ENCODE measurements around the gene ZCCHC13. TPM values are rescaled to one million over a fixed set of nuclear protein-coding genes. Genes with fewer than 3 reads are reported as not detected.

The ZCCHC13 gene
- polyA plus RNA-seq, 3 donors: not detected

GRCh38 chrX:74321191-74321590 is 17.2 kb downstream of the ZCCHC13 start:
- Mint-ChIP-seq H3K4me1 (no peaks in the 10 kb centered on the region), H3K4me3 (no peak overlapping the region), H3K36me3 (no peaks in the 10 kb centered on the region), H3K9me3 (no peaks in the 10 kb centered on the region), H3K27me3 (ENCODE audit: low read depth in 3 of 3) (peaks cover 0 to 4% (median 2%) of the 10 kb centered on the region in 3 donors), H3K27ac (no peak overlapping the region)
- no peaks in the 10 kb centered on the region for H3K9me3 ChIP-seq (replicated peaks in 1 of 2; ENCODE audit: control insufficient read depth in 1 of 2, insufficient read depth in 1 of 2, low read length in 2 of 2)
- no peaks in the 10 kb centered on the region for H3K36me3 ChIP-seq (replicated peaks in 1 of 2; ENCODE audit: control insufficient read depth in 1 of 2, insufficient read depth in 2 of 2, low read length in 2 of 2)
- TF ChIP-seq CTCF (IDR thresholded peaks at IDR 0.05): no peak
- DNase-seq: no peak
- intact Hi-C loops (cut with micrococcal nuclease): no loop called here
- no peak overlapping the region for H2AFZ ChIP-seq (ENCODE audit: insufficient read depth, low read depth, low read length, poor library complexity, severe bottlenecking)
- H3K27me3 ChIP-seq (ENCODE audit: control insufficient read depth in 2 of 2, insufficient read depth in 2 of 2, low read length in 2 of 2): no peaks in the 10 kb centered on the region
- H4K20me1 ChIP-seq (ENCODE audit: insufficient read depth, low read length): no peaks in the 10 kb centered on the region
- no peak overlapping the region for H3K9ac ChIP-seq (ENCODE audit: insufficient read depth, low read length, poor library complexity, severe bottlenecking)
- no peak overlapping the region for H3K4me2 ChIP-seq (replicated peaks; ENCODE audit: extremely low read depth, low read length, poor library complexity, severe bottlenecking)
- no peaks in the 10 kb centered on the region for H3K4me1 ChIP-seq (ENCODE audit: control insufficient read depth in 1 of 2, insufficient read depth in 2 of 2, low read length in 2 of 2)
- H3K4me3 ChIP-seq (replicated peaks in 1 of 3; ENCODE audit: low read depth in 2 of 3, low read length in 3 of 3): no peak overlapping the region
- no peaks in the 10 kb centered on the region for H3K79me2 ChIP-seq (ENCODE audit: insufficient read depth, low read length)
- 91% methylated on average over 17 of the region's 27 CpGs for WGBS (ENCODE audit: insufficient coverage)
- H3K27ac ChIP-seq (ENCODE audit: low read depth in 1 of 2, low read length in 2 of 2): no peak overlapping the region

GRCh38 chrX:74324131-74324530 is 20.2 kb downstream of the ZCCHC13 start:
- Histone ChIP-seq H3K9ac (ENCODE audit: insufficient read depth, low read length, poor library complexity, severe bottlenecking) (no peak overlapping the region), H3K27ac (ENCODE audit: low read depth in 1 of 2, low read length in 2 of 2) (no peak overlapping the region), H3K79me2 (ENCODE audit: insufficient read depth, low read length) (no peaks in the 10 kb centered on the region), H3K36me3 (replicated peaks in 1 of 2; ENCODE audit: control insufficient read depth in 1 of 2, insufficient read depth in 2 of 2, low read length in 2 of 2) (no peaks in the 10 kb centered on the region), H3K9me3 (replicated peaks in 1 of 2; ENCODE audit: control insufficient read depth in 1 of 2, insufficient read depth in 1 of 2, low read length in 2 of 2) (no peaks in the 10 kb centered on the region), H3K4me1 (ENCODE audit: control insufficient read depth in 1 of 2, insufficient read depth in 2 of 2, low read length in 2 of 2) (no peaks in the 10 kb centered on the region), H2AFZ (ENCODE audit: insufficient read depth, low read depth, low read length, poor library complexity, severe bottlenecking) (no peak overlapping the region), H3K27me3 (ENCODE audit: control insufficient read depth in 2 of 2, insufficient read depth in 2 of 2, low read length in 2 of 2) (no peaks in the 10 kb centered on the region), H3K4me3 (replicated peaks in 1 of 3; ENCODE audit: low read depth in 2 of 3, low read length in 3 of 3) (no peak overlapping the region), H4K20me1 (ENCODE audit: insufficient read depth, low read length) (no peaks in the 10 kb centered on the region), H3K4me2 (replicated peaks; ENCODE audit: extremely low read depth, low read length, poor library complexity, severe bottlenecking) (no peak overlapping the region)
- H3K27me3 Mint-ChIP-seq (ENCODE audit: low read depth in 3 of 3): peaks cover 0 to 8% (median 2%) of the 10 kb centered on the region in 3 donors
- H3K27ac Mint-ChIP-seq: no peak overlapping the region
- H3K9me3 Mint-ChIP-seq: peaks cover 0 to 2% (median 0%) of the 10 kb centered on the region in 7 donors
- H3K36me3 Mint-ChIP-seq: no peaks in the 10 kb centered on the region
- no peak for DNase-seq
- intact Hi-C loops (cut with micrococcal nuclease): no loop called here
- no peaks in the 10 kb centered on the region for H3K4me1 Mint-ChIP-seq
- no peak overlapping the region for H3K4me3 Mint-ChIP-seq
- WGBS (ENCODE audit: insufficient coverage): no CpG with 5 or more reads among the region's 5 CpGs
- TF ChIP-seq CTCF (IDR thresholded peaks at IDR 0.05): no peak

All from CD14-positive monocyte (primary cell).